Stimulated activated CD4-positive, alpha-beta T cell treated with anti-CD3 and anti-CD28 coated beads, Interleukin-1b, Interleukin-23, amount 100 ng/mL, for 24 hours (primary cell): ENCODE measurements around the gene SLC26A1.

Experiments used
- DNase-seq, 4 experiments: peaks; one replicate each; pipeline ENCODE4 v3.0.0-alpha.2; 2020; ENCODE audit warnings: low read depth in 4 of 4, low spot score in 1 of 4

SLC26A1 gene

GRCh38 chr4:993111-994029, at the start of gene SLC26A1:
TSS of gene SLC26A1 (minus strand) at chr4:993404. CDS start at chr4:991703, 1,701 bp downstream.
- DNase-seq = no peak

DNA sequence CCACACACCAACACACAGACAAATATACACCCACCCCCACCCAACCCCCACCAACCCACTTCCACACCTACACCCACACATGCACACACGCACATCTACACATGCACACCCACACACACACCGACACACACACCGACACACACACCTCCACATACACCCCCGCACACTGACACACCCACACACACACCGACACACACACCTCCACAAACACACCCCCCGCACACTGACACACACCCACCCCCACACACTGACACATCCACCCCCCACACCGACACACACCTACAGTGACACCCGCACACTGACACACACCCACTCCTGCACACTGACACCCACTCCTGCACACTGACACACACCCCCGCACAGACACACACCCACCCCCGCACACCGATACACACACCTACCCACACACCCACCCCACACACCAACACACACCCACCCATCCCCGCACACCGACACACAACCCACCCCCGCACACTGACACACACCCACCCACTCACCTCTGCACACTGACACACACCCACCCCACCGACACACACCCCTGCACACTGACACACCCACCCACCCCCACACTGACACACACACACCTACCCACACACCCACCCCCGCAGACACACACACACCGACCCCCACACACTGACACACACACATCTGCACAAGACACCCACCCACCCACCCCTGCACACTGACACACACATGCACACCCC, 49.3 kb upstream of the SLC26A1 start:
- DNase-seq = no peak

DNA sequence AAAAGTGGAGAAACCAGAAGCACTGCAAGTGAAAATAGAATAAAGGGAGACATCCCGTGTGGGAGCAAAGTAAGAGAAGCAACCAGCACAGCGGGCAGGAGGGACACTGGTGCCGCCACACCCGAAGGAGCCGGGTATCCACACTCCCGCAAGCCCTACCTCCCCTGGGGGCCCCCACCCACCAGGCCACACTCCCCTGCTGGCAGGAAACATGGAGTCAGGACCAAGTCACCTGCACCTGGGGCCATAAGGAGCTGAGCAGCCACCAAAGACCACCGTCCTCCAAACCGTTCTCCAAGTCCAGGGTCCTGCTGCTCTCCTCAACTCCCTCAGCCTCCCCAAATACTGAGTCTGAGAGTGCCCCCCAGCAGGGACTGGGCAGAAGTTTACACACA, 48.7 kb upstream of the SLC26A1 start:
- no peak for DNase-seq

DNA sequence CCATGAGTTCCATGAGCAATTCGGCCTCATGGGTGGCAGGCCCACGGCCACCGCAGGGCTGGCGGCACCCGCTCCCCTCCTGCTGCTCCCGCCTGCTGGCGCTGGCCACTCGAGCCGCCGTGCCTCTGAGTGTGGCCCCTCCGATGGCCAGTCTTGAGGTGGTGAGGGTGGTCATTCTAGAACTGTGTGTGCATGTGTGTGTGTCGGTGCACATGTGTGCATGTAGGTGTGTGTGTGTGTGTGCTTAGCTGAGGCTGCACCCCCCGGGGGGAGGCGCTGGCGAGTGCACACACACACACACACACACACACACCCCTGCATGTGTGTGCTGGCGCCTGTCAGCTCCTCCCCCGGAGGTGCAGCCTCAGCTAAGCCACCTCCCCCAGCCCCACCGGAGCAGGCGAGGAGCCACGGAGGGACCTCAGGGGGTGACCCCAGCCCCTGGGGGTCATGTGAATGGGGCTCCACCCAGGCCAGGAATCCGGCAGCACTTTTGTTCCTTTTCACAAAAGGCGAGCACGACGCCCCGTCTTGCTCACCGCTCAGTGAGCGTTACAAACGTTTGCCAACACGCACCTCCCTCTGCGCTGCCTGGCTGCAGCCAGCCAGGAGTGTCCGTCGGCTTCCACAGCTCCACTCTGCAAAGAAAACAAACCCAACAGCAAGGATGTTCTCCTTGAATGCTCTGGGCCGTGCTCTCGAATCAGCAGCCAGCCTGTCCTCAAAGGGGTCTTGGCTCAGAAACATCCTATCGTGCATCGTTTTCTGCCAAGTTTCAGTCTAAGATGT, 48.1 kb upstream of the SLC26A1 start:
- DNase-seq = no peak

DNA sequence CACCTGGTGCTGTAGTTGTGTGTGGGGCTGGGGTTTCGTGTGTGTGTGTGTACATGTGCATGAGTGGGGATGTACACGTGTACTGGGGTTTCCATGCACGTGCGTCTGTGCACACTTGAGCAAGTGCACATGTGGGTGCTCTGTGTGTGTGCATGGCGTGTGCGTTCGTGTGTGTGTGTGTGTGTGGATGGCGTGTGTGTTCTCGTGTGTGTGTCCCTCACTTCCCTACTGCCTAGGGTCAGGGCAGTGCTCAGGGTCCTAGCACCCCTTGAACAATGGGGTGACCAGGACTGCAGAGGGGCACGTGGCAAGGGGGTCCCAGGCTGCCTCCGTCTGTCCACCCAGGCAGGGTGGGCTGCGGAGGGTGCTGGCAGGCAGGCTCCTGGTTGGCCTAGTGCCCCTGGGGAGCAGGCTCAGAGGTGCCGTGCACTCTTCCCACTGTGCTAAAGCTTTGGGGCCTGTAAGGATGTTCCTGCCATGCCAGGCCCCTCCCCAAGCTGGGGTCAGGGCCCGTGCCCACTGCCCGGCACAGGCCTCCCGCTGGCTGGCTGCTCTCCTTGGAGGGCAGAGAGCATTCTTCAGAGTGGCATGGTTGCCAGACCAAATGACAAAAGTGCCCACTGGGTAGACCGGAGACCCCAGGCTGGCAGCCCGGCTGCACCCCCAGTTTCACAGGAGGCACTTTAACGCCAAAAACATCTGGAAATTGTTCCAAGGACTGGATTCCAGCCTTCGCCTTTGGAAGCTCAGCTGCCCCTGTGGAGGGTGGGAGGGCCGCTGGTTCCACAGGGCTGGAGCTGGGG, 47.3 kb upstream of the SLC26A1 start:
- no peak for DNase-seq

DNA sequence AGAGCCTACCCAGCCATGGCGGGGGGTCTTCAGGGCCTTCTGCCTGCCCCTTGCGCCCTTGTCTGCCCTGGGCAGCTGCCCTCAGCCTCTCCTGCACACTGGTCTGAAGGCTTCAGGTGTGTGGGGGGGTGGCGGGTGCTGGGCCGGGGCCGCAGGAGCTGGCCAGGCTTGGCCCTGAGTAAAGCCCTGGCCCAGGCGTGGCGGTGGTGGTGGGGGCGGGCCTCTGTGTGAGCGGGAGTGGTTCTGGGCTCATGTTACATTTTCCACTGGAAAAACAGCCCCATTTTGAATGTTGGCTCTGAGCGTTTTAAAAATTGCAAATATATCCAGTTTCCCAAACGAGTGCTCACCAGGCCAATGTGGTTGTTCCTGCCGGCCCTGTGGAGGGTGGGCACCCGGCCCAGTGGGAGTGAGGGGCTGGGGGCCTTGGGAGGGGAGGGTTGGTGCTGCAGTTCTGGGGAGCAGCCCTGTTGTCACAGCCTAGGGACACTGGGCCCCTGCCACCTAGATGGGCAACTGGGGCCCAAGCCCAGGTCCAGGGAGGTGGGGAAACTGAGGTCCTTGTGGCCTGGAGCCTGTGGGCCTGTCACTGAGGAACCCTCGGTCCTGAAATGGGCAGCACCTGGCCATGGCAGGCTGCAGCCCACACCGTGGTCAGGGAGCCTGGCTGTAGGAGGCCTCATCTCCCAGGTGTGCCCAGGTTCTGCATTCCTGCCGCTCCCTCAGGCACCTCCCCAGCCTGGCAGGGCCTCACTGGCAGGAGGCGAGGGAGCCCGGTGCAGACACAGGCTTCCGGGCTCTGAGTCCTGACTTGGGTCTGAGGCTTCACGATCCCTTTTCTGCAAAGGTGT, 46.5 kb upstream of the SLC26A1 start:
- no peak for DNase-seq

DNA sequence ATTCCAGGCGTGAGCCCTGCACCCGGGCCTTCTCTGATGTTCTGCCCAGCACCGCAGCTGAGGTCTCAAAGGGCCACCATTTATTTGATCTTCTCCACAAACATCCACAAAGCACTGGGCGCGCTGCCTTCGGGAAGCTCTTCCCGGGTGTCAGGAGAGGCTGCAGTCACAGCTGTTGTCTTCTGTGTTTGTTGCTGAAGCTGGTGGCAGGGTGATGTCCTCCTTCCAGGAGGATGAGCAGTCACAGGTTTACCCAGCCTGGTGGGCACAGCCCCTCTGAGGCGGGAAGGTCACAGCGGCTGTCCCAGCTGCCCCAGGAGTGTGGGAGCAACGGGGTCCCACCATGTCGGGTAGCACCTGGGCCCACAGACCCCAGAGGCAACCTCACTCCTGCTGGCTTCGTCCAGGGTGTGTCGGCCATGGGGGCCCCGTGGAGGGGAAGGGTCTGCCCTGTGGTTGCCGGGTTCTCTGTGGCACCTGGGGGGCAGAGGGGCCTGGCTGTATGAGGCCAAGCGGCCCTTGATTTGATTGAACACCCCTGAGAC, 45.8 kb upstream of the SLC26A1 start:
- no peak for DNase-seq

GRCh38 chr4:1036976-1037810, 44.0 kb upstream of the SLC26A1 start:
- no peak for DNase-seq

- no peak for DNase-seq
These were observed 42.9 kb upstream of the SLC26A1 start for GRCh38 chr4:1036095-1036494.

DNA sequence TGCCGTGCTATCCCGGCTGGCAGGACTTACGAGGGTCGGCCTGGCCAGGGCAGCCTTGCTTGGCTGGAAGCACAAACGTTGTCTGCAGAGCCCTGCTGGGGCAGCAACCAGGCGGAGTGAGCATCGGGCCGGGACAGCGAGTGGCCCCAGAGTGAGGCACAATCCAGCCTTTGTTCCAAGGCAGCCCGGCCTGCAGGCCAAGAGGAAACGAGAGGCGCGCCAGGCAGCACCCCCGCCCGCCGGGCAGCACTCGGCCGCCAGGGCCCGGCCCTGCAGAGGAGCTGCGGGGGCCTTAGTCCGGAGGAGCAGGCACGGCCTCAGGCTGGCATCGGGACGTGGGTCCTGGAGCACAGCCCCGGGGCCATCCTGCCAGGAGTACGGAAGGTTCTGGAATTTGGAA, 42.3 kb upstream of the SLC26A1 start:
- DNase-seq = no peak

DNA sequence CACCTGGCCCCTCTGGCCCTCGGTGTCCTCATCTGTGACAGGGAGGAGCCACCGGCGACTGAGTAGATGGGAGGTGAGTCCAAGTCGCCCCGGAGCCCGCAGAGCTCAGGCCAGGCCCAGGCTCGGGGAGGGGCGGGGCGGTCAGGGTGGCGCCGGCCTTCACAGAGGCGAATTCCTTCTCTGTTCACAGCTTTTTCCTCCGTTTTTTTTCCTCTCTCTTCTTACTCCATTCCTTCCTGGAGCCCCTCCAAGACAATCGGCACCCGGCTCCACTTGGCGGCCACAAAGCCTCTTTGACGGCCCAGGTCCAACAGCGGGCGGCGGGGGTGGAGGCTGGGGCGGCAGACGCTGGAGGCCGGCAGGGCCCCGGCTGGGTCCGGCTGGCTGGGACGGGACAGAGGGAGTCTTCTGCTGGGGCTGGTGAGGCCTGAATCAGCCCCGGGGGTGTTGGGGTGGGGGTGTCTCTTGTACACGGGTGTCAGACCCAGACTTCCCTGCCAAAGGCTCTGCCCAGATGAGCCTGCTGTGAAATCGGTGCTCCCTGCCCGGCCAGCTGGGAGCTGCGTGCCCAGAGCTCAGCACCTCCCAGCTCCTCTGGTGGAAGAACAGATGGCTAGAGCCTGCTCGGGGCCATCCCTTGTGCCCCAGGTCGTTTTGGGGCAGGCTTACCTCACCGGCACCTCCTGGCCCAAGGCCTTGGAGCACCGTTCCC, 40.8 kb upstream of the SLC26A1 start:
- no peak for DNase-seq

DNA sequence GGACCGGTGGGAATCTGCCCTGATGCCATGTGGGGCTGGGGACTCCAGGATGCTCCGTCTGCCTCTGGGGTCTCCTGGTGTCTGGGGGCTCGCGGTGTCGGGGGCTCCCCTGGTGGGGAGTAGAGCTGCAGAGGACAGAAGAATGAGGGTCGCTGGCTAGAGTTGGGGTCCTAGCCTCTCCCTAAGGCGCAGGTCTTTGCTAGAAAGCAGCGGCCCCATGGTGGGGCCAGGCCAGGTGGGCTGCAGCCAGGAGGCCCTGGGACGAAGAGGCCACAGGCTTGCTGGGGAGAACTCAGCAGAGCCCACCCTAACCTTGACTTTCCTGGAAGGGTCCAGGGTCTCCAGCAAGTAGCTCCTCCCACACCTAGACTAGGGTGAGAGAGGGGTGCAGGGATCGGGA, 39.7 kb upstream of the SLC26A1 start:
- DNase-seq = no peak

DNA sequence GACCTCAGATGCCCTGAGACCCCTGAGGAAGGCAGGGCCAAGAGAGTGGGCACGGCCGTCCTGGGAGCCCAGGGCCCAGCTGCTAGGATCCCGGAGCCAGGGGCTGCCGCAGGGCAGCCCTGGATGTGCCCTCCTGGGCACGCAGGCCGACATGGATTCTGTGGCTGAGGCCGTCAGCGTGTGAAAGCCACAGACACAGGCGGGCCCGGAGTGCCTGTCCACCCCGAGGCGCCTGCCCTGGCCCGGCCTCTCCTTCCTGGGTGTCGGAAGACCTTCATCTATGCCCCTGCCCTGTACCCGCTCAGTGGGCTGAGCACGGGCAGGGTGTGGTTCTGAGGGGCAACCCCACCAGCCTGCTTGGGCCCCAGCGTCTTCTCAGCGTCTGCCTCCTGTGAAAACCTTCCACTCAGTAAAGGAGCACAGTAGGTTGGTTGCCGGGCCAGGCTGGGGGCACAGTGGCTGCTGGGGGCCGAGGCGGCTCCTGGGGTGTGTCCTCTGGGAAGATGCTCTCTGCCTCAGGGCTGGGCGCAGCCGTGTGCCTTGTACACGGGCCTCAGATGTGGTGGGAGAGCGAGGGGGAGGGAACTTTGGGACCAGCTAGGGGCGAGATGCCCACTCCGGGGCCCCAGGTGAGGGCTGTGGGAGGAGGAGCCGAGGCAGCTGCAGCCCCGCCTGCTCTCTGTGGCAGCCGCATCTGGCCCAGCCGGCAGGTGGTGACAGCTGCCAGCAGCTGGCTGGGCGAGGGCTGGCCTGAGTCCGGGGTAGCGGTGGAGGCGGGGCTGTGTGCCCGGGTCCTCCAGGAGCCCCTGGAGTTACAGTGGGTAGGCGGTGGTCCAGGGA, 39.0 kb upstream of the SLC26A1 start:
- DNase-seq = no peak

- DNase-seq = no peak
These were observed 38.1 kb upstream of the SLC26A1 start for GRCh38 chr4:1031346-1031745.

DNA sequence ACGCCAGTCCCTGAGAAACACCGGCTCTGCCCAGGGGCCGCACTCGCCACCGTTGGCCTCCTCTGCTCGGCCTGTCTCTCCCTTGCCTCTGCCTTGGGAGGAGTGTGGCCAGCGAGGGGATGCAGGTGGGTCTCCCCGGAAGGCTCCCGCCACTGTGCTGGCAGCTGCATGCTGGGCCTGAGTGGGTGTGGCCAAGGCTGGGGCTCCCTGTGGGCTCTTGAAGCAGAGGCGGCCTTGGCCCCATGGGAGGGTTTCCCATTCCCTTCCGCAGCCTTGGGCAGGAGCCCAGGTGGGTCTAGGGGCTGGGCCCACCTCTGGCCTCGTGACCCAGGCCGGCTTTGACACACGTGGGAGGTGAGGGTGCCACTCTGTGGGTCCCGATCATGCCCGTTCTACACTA, 37.4 kb upstream of the SLC26A1 start:
- DNase-seq = no peak

GRCh38 chr4:1030031-1030430, 36.8 kb upstream of the SLC26A1 start:
- DNase-seq = no peak

- no peak for DNase-seq
These were observed 36.3 kb upstream of the SLC26A1 start for GRCh38 chr4:1029529-1029928.
